ENCODE results near the gene SDK2. TPM values are rescaled to one million over a fixed set of nuclear protein-coding genes. Genes with fewer than 3 reads are reported as not detected.

Gene SDK2
- total and polyA plus RNA-seq, 2 experiments from 2014 or later = 0.74 to 5.1 TPM

- Histone ChIP-seq H4K20me1 (replicated peaks; ENCODE audit: insufficient read depth) (no peaks in the 10 kb centered on the region; the same call in 1 of the 2 replicates), H3K27me3 (ENCODE audit: insufficient read depth) (no peaks in the 10 kb centered on the region), H2AFZ (no peak overlapping the region), H3K4me1 (ENCODE audit: insufficient read depth) (no peaks in the 10 kb centered on the region; the same call in 1 of the 2 replicates), H3K27ac (ENCODE audit: low read depth) (no peak overlapping the region), H3K36me3 (ENCODE audit: insufficient read depth) (no peaks in the 10 kb centered on the region), H3K4me2 (no peak overlapping the region), H3F3A (replicated peaks; ENCODE audit: low read depth) (no peaks in the 10 kb centered on the region), H3K4me3 (no peak overlapping the region), H3K9me2 (ENCODE audit: insufficient read depth) (no peaks in the 10 kb centered on the region), H3K79me2 (replicated peaks; ENCODE audit: insufficient read depth) (no peaks in the 10 kb centered on the region)
- peak; percentile 35 for ATAC-seq
- Mint-ChIP-seq H3K27me3 (ENCODE audit: insufficient read depth, low read depth, poor library complexity) (peaks cover 7% of the 10 kb centered on the region), H3K4me1 (peaks cover 25% of the 10 kb centered on the region), H3K36me3 (ENCODE audit: low read depth) (no peaks in the 10 kb centered on the region), H3K9me3 (no peaks in the 10 kb centered on the region), H3K27ac (no peak overlapping the region; the same call in 1 of the 2 replicates), H3K4me3 (no peak overlapping the region)
- TF ChIP-seq EZH2phosphoT487 (IDR thresholded peaks at IDR 0.05; ENCODE audit: unreplicated experiment) = no peak
- no peak for TF ChIP-seq POLR2AphosphoS5 (IDR thresholded peaks at IDR 0.05; ENCODE audit: low read depth)
- no peak for TF ChIP-seq ZNF114 (CRISPR knock-in tag; IDR thresholded peaks at IDR 0.05)
- TF ChIP-seq ZNF331 (CRISPR knock-in tag; IDR thresholded peaks at IDR 0.05; ENCODE audit: low read depth) = no peak
- no peak for TF ChIP-seq REST (IDR thresholded peaks at IDR 0.05; ENCODE audit: unreplicated experiment)
- TF ChIP-seq JUNB (IDR thresholded peaks at IDR 0.05; ENCODE audit: unreplicated experiment) = no peak
- TF ChIP-seq NANOG (IDR thresholded peaks at IDR 0.05; ENCODE audit: borderline replicate concordance) = no peak
- TF ChIP-seq CTCF (conservative IDR thresholded peaks at IDR 0.05; ENCODE audit: low read depth in 2 of 2) = no peak
- TF ChIP-seq EZH2 (IDR thresholded peaks at IDR 0.05; ENCODE audit: low read depth, unreplicated experiment) = no peak
- DNase-seq (ENCODE audit: low spot score) = no peak
These were observed 18.1 kb downstream of the SDK2 start for GRCh38 chr17:73625991-73626673.

GRCh38 chr17:73625006-73625405 is 19.2 kb downstream of the SDK2 start:
- no peak overlapping the region for H3K27ac ChIP-seq (ENCODE audit: low read depth)
- no peak overlapping the region for H2AFZ ChIP-seq
- no peaks in the 10 kb centered on the region; the same call in 1 of the 2 replicates for H4K20me1 ChIP-seq (replicated peaks; ENCODE audit: insufficient read depth)
- H3K27me3 ChIP-seq (ENCODE audit: insufficient read depth) = no peaks in the 10 kb centered on the region
- H3K79me2 ChIP-seq (replicated peaks; ENCODE audit: insufficient read depth) = no peaks in the 10 kb centered on the region
- ATAC-seq (no peak), DNase-seq (ENCODE audit: low spot score) (no peak)
- H3K27me3 Mint-ChIP-seq (ENCODE audit: insufficient read depth, low read depth, poor library complexity) = peaks cover 3% of the 10 kb centered on the region
- no peak overlapping the region for H3K4me3 Mint-ChIP-seq
- no peaks in the 10 kb centered on the region for H3F3A ChIP-seq (replicated peaks; ENCODE audit: low read depth)
- no peaks in the 10 kb centered on the region; the same call in 1 of the 2 replicates for H3K4me1 ChIP-seq (ENCODE audit: insufficient read depth)
- H3K4me1 Mint-ChIP-seq = peaks cover 25% of the 10 kb centered on the region
- H3K4me3 ChIP-seq = no peak overlapping the region
- H3K9me3 Mint-ChIP-seq = no peaks in the 10 kb centered on the region
- H3K36me3 ChIP-seq (ENCODE audit: insufficient read depth) = no peaks in the 10 kb centered on the region; the same call in 1 of the 2 replicates
- H3K36me3 Mint-ChIP-seq (ENCODE audit: low read depth) = no peaks in the 10 kb centered on the region
- H3K4me2 ChIP-seq = no peak overlapping the region
- no peaks in the 10 kb centered on the region for H3K9me2 ChIP-seq (ENCODE audit: insufficient read depth)
- H3K27ac Mint-ChIP-seq = no peak overlapping the region
- TF ChIP-seq ZNF331 (CRISPR knock-in tag; IDR thresholded peaks at IDR 0.05; ENCODE audit: low read depth) (no peak), CREB1 (CRISPR knock-in tag; IDR thresholded peaks at IDR 0.05; ENCODE audit: low read depth) (no peak), EZH2phosphoT487 (IDR thresholded peaks at IDR 0.05; ENCODE audit: unreplicated experiment) (no peak), CTCF (conservative IDR thresholded peaks at IDR 0.05; ENCODE audit: low read depth in 2 of 2) (no peak), POLR2AphosphoS5 (IDR thresholded peaks at IDR 0.05; ENCODE audit: low read depth) (no peak), ZNF114 (CRISPR knock-in tag; IDR thresholded peaks at IDR 0.05) (no peak), STAT1 (IDR thresholded peaks at IDR 0.05; ENCODE audit: unreplicated experiment) (no peak), EZH2 (IDR thresholded peaks at IDR 0.05; ENCODE audit: low read depth, unreplicated experiment) (no peak), REST (IDR thresholded peaks at IDR 0.05; ENCODE audit: unreplicated experiment) (no peak), NANOG (IDR thresholded peaks at IDR 0.05; ENCODE audit: borderline replicate concordance) (no peak), JUNB (IDR thresholded peaks at IDR 0.05; ENCODE audit: unreplicated experiment) (no peak)
